Measurements from ENCODE around the gene FAR1.

Gene FAR1

GRCh38 chr11:13676576-13676975 is 8.1 kb downstream of the FAR1 start:
- Histone ChIP-seq H3K36me3 (ENCODE audit: control insufficient read depth, insufficient read depth, low read length) (no peaks in the 10 kb centered on the region), H3K27me3 (ENCODE audit: control insufficient read depth, insufficient read depth, low read length) (no peaks in the 10 kb centered on the region), H3K27ac (ENCODE audit: low read depth, low read length) (no peak overlapping the region), H3K9ac (ENCODE audit: low read length) (no peak overlapping the region), H3K4me1 (ENCODE audit: control insufficient read depth, insufficient read depth, low read length) (no peaks in the 10 kb centered on the region), H3K4me3 (ENCODE audit: low read length) (no peak overlapping the region)

- no peaks in the 10 kb centered on the region for H3K27me3 ChIP-seq (ENCODE audit: control insufficient read depth, insufficient read depth, low read length)
- no peak overlapping the region for H3K4me3 ChIP-seq (ENCODE audit: low read length)
- H3K36me3 ChIP-seq (ENCODE audit: control insufficient read depth, insufficient read depth, low read length) = no peaks in the 10 kb centered on the region
- H3K9ac ChIP-seq (ENCODE audit: low read length) = no peak overlapping the region
- H3K4me1 ChIP-seq (ENCODE audit: control insufficient read depth, insufficient read depth, low read length) = no peaks in the 10 kb centered on the region
- no peak overlapping the region for H3K27ac ChIP-seq (ENCODE audit: low read depth, low read length)
Observed at GRCh38 chr11:13679768-13680167, 11.3 kb downstream of the FAR1 start.

- H3K9ac ChIP-seq (ENCODE audit: low read length) = no peak overlapping the region
- no peak overlapping the region for H3K27ac ChIP-seq (ENCODE audit: low read depth, low read length)
- no peaks in the 10 kb centered on the region for H3K4me1 ChIP-seq (ENCODE audit: control insufficient read depth, insufficient read depth, low read length)
- no peak overlapping the region for H3K4me3 ChIP-seq (ENCODE audit: low read length)
- no peaks in the 10 kb centered on the region for H3K27me3 ChIP-seq (ENCODE audit: control insufficient read depth, insufficient read depth, low read length)
- no peaks in the 10 kb centered on the region for H3K36me3 ChIP-seq (ENCODE audit: control insufficient read depth, insufficient read depth, low read length)
Observed at GRCh38 chr11:13680501-13681264, 12.2 kb downstream of the FAR1 start.

DNA sequence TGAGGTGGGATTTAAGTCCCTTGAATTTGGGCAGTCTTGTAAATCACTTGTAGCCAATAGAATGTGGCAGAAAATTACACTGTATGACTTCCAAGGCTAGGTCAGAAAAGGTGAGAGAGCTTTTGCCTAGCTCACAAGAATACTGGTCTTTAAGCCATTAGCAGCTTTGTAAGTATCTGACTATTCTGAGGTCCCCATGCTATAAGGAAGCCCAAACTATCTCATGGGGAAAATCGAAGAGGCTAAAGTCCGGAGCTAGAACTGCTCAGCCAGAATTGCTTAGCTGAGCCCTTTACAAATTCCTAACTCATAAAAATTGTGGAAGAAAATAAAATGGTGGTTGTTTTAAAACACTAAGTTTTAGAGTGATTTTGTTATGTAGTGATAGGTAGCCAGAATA is 13.0 kb downstream of the FAR1 start:
- H3K27me3 ChIP-seq (ENCODE audit: control insufficient read depth, insufficient read depth, low read length) = no peaks in the 10 kb centered on the region
- H3K4me3 ChIP-seq (ENCODE audit: low read length) = no peak overlapping the region
- no peak overlapping the region for H3K9ac ChIP-seq (ENCODE audit: low read length)
- H3K27ac ChIP-seq (ENCODE audit: low read depth, low read length) = no peak overlapping the region
- no peaks in the 10 kb centered on the region for H3K4me1 ChIP-seq (ENCODE audit: control insufficient read depth, insufficient read depth, low read length)
- H3K36me3 ChIP-seq (ENCODE audit: control insufficient read depth, insufficient read depth, low read length) = no peaks in the 10 kb centered on the region

DNA sequence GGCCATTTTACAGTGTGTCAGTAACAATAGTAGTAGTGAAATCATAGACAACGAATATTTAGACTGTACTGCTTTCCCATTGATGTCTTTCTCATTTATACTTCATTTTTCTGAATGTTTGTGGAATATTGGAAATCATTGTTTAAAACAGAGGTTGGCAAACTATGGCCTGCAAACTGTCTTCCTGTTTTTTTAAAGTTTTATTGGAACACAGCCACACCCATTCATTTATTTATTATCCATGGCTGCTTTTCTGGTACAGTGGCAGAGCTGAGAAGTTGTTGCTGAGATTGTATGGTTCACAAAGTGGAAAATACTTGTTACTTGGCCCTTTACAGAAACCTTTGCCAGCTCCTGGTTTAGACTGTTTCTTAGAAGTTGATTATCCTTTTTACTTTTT is 13.7 kb downstream of the FAR1 start:
- Histone ChIP-seq H3K36me3 (ENCODE audit: control insufficient read depth, insufficient read depth, low read length) (no peaks in the 10 kb centered on the region), H3K9ac (ENCODE audit: low read length) (no peak overlapping the region), H3K4me1 (ENCODE audit: control insufficient read depth, insufficient read depth, low read length) (no peaks in the 10 kb centered on the region), H3K27me3 (ENCODE audit: control insufficient read depth, insufficient read depth, low read length) (no peaks in the 10 kb centered on the region), H3K4me3 (ENCODE audit: low read length) (no peak overlapping the region), H3K27ac (ENCODE audit: low read depth, low read length) (no peak overlapping the region)

- Histone ChIP-seq H3K4me3 (ENCODE audit: low read length) (no peak overlapping the region), H3K9ac (ENCODE audit: low read length) (no peak overlapping the region), H3K27me3 (ENCODE audit: control insufficient read depth, insufficient read depth, low read length) (no peaks in the 10 kb centered on the region), H3K36me3 (ENCODE audit: control insufficient read depth, insufficient read depth, low read length) (no peaks in the 10 kb centered on the region), H3K27ac (ENCODE audit: low read depth, low read length) (no peak overlapping the region), H3K4me1 (ENCODE audit: control insufficient read depth, insufficient read depth, low read length) (no peaks in the 10 kb centered on the region)
Observed at GRCh38 chr11:13685461-13686108, 17.1 kb downstream of the FAR1 start.

GRCh38 chr11:13686776-13687175 is 18.3 kb downstream of the FAR1 start:
- H3K4me3 ChIP-seq (ENCODE audit: low read length) = no peak overlapping the region
- no peaks in the 10 kb centered on the region for H3K27me3 ChIP-seq (ENCODE audit: control insufficient read depth, insufficient read depth, low read length)
- no peak overlapping the region for H3K9ac ChIP-seq (ENCODE audit: low read length)
- no peaks in the 10 kb centered on the region for H3K36me3 ChIP-seq (ENCODE audit: control insufficient read depth, insufficient read depth, low read length)
- H3K27ac ChIP-seq (ENCODE audit: low read depth, low read length) = no peak overlapping the region
- H3K4me1 ChIP-seq (ENCODE audit: control insufficient read depth, insufficient read depth, low read length) = no peaks in the 10 kb centered on the region

DNA sequence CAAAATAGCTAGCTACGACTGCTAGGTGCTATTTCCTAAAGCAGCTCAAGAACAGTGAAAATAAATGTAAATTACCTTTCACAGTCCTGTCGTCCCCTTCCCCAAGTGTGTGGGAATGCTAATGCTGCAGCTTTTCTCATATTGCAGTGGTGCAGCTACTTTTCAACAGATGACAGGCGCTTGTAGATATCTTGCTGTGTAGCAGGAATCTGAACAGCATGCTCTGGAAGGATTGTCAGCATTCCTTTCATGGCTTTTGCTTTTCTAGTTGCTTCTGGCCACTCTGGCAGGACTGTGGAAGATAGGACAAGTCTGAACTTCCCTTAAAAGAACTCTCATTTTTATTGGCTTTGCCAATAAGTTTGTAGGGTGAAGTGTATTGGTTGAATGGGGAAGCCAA is 18.8 kb downstream of the FAR1 start:
- H3K36me3 ChIP-seq (ENCODE audit: control insufficient read depth, insufficient read depth, low read length) = no peaks in the 10 kb centered on the region
- H3K27ac ChIP-seq (ENCODE audit: low read depth, low read length) = no peak overlapping the region
- no peak overlapping the region for H3K9ac ChIP-seq (ENCODE audit: low read length)
- no peak overlapping the region for H3K4me3 ChIP-seq (ENCODE audit: low read length)
- H3K27me3 ChIP-seq (ENCODE audit: control insufficient read depth, insufficient read depth, low read length) = no peaks in the 10 kb centered on the region
- peaks cover 2% of the 10 kb centered on the region for H3K4me1 ChIP-seq (ENCODE audit: control insufficient read depth, insufficient read depth, low read length)

GRCh38 chr11:13691286-13691899 is 22.9 kb downstream of the FAR1 start:
- Histone ChIP-seq H3K36me3 (ENCODE audit: control insufficient read depth, insufficient read depth, low read length) (no peaks in the 10 kb centered on the region), H3K27me3 (ENCODE audit: control insufficient read depth, insufficient read depth, low read length) (no peaks in the 10 kb centered on the region), H3K4me1 (ENCODE audit: control insufficient read depth, insufficient read depth, low read length) (peaks cover 2% of the 10 kb centered on the region), H3K9ac (ENCODE audit: low read length) (no peak overlapping the region), H3K4me3 (ENCODE audit: low read length) (no peak overlapping the region), H3K27ac (ENCODE audit: low read depth, low read length) (no peak overlapping the region)

GRCh38 chr11:13692172-13692571 is 23.7 kb downstream of the FAR1 start:
- Histone ChIP-seq H3K4me3 (ENCODE audit: low read length) (no peak overlapping the region), H3K36me3 (ENCODE audit: control insufficient read depth, insufficient read depth, low read length) (no peaks in the 10 kb centered on the region), H3K4me1 (ENCODE audit: control insufficient read depth, insufficient read depth, low read length) (peaks cover 2% of the 10 kb centered on the region), H3K27me3 (ENCODE audit: control insufficient read depth, insufficient read depth, low read length) (no peaks in the 10 kb centered on the region), H3K9ac (ENCODE audit: low read length) (no peak overlapping the region), H3K27ac (ENCODE audit: low read depth, low read length) (no peak overlapping the region)

GRCh38 chr11:13694115-13694514 is 25.6 kb downstream of the FAR1 start:
- Histone ChIP-seq H3K9ac (ENCODE audit: low read length) (no peak overlapping the region), H3K4me3 (ENCODE audit: low read length) (no peak overlapping the region), H3K36me3 (ENCODE audit: control insufficient read depth, insufficient read depth, low read length) (no peaks in the 10 kb centered on the region), H3K27ac (ENCODE audit: low read depth, low read length) (no peak overlapping the region), H3K27me3 (ENCODE audit: control insufficient read depth, insufficient read depth, low read length) (no peaks in the 10 kb centered on the region), H3K4me1 (ENCODE audit: control insufficient read depth, insufficient read depth, low read length) (peaks cover 2% of the 10 kb centered on the region)

DNA sequence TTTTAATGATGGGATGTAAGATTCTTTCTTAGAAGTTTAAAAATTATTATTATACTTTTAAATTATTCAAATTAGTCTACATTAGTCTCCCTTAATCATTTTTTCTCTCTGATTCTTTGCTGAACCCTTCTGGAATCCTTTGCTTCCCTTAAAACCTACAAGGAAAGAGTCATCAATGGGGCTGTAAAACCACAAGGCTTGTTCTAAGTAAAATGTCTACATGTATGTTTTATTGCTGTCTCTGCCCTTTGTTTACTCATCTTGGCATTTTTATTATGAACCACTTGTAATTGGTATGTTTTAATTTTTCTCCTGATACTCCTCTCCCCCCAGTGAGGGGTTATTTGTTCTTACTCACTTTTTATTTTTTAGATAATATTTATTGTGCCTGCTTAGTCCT is 27.4 kb downstream of the FAR1 start:
- no peak overlapping the region for H3K4me3 ChIP-seq (ENCODE audit: low read length)
- H3K4me1 ChIP-seq (ENCODE audit: control insufficient read depth, insufficient read depth, low read length) = peaks cover 2% of the 10 kb centered on the region
- H3K9ac ChIP-seq (ENCODE audit: low read length) = no peak overlapping the region
- no peak overlapping the region for H3K27ac ChIP-seq (ENCODE audit: low read depth, low read length)
- no peaks in the 10 kb centered on the region for H3K36me3 ChIP-seq (ENCODE audit: control insufficient read depth, insufficient read depth, low read length)
- H3K27me3 ChIP-seq (ENCODE audit: control insufficient read depth, insufficient read depth, low read length) = no peaks in the 10 kb centered on the region

GRCh38 chr11:13697710-13698109 is 29.2 kb downstream of the FAR1 start:
- H3K4me1 ChIP-seq (ENCODE audit: control insufficient read depth, insufficient read depth, low read length) = no peaks in the 10 kb centered on the region
- H3K27ac ChIP-seq (ENCODE audit: low read depth, low read length) = no peak overlapping the region
- no peak overlapping the region for H3K4me3 ChIP-seq (ENCODE audit: low read length)
- no peaks in the 10 kb centered on the region for H3K27me3 ChIP-seq (ENCODE audit: control insufficient read depth, insufficient read depth, low read length)
- no peak overlapping the region for H3K9ac ChIP-seq (ENCODE audit: low read length)
- H3K36me3 ChIP-seq (ENCODE audit: control insufficient read depth, insufficient read depth, low read length) = peaks cover 2% of the 10 kb centered on the region

Data from rectal smooth muscle tissue (tissue), 1 donor.